Smooth muscle cell (in vitro differentiated cells): ENCODE measurements around the gene SZT2. TPM values are rescaled to one million over a fixed set of nuclear protein-coding genes. Genes with fewer than 3 reads are reported as not detected.

Experiments
- DNase-seq: peaks from one replicate; lab custom pipeline; 2025; ENCODE audit not compliant: unreplicated experiment; lab: John Stamatoyannopoulos, UW
- H2AFZ ChIP-seq: fragments of 200-600 bp; sonication (generic); 2 replicates; pipeline ENCODE4 v1.6.0; 2016; ENCODE audit warnings: antibody characterized with exemption, low read depth, mild to moderate bottlenecking
- H3F3A ChIP-seq: fragments of 200-600 bp; sonication (generic); 2 replicates; pipeline ENCODE4 v1.6.0; 2017; ENCODE audit warnings: antibody characterized with exemption, low read depth
- H3K27ac ChIP-seq: fragments of 200-600 bp; sonication (generic); 2 replicates; pipeline ENCODE4 v1.5.1; 2016; ENCODE audit warnings: low read depth, mild to moderate bottlenecking
- H3K27me3 ChIP-seq: fragments of 200-600 bp; sonication (generic); 2 replicates; pipeline ENCODE4 v1.6.1; 2016; ENCODE audit warnings: low read depth, mild to moderate bottlenecking
- H3K36me3 ChIP-seq: fragments of 200-600 bp; sonication (generic); 2 replicates; pipeline ENCODE4 v1.5.1; 2016; ENCODE audit warnings: low read depth
- H3K4me1 ChIP-seq: fragments of 200-600 bp; sonication (generic); 2 replicates; pipeline ENCODE4 v1.5.1; 2016; ENCODE audit warnings: low read depth
- H3K4me2 ChIP-seq: fragments of 200-600 bp; sonication (generic); 2 replicates; pipeline ENCODE4 v1.6.0; 2016; ENCODE audit warnings: mild to moderate bottlenecking
- H3K4me3 ChIP-seq: fragments of 200-600 bp; sonication (generic); 2 replicates; pipeline ENCODE4 v1.5.1; 2016; ENCODE audit warnings: mild to moderate bottlenecking
- H3K79me2 ChIP-seq: fragments of 200-600 bp; sonication (generic); 2 replicates; pipeline ENCODE4 v1.6.0; 2016; ENCODE audit warnings: low read depth, mild to moderate bottlenecking
- H3K9ac ChIP-seq: fragments of 200-600 bp; sonication (generic); 2 replicates; pipeline ENCODE4 v1.6.0; 2016; ENCODE audit warnings: low read depth
- H3K9me3 ChIP-seq: fragments of 200-600 bp; sonication (generic); replicated peaks from 2 replicates; pipeline ENCODE4 v1.5.1; 2016; ENCODE audit warnings: low read depth
- H4K20me1 ChIP-seq: fragments of 200-600 bp; sonication (generic); 2 replicates; pipeline ENCODE4 v1.6.0; 2016; ENCODE audit warnings: low read depth
- CTCF ChIP-seq: fragments of 200-600 bp; sonication (generic); IDR thresholded peaks from 2 replicates; pipeline ENCODE4 v1.5.1; 2017; ENCODE audit warnings: borderline replicate concordance, mild to moderate bottlenecking, antibody characterized with exemption; ENCODE audit not compliant: insufficient read depth, poor library complexity, severe bottlenecking
- WGBS: methylation state at CpG from one replicate; pipeline ENCODE4 v1.1.7; 2016; ENCODE audit warnings: low lambda C conversion rate; 5-methylcytosine and 5-hydroxymethylcytosine counted together
- polyA plus RNA-seq: library from polyadenylated mRNA; unstranded; fragments of >200 nt; fragmentation: Nextera tagmentation; extraction: Ambion mirVana; gene quantifications from 2 replicates; pipeline ENCODE4 v1.2.1, GENCODE V29; 2016
- total RNA-seq: library from RNA; depleted of rRNA; stranded (reverse); fragments of >200 nt; gene quantifications from 2 replicates; pipeline ENCODE4 v1.2.3, GENCODE V29; 2014

Gene SZT2
- total RNA-seq (12.3 and 20.8 TPM in 2 replicates), polyA plus RNA-seq (9.0 and 13.6 TPM in 2 replicates)

GRCh38 chr1:43389326-43390313 lies at the start of gene SZT2, which contains the start of gene MED8:
Gene SZT2, plus strand, starts transcription at chr1:43389899. Its CDS starts 70 bp downstream, at chr1:43389969.
Gene MED8, minus strand, starts transcription at chr1:43389800. Its CDS starts 36 bp downstream, at chr1:43389764.
- Histone ChIP-seq H2AFZ (peak within 1 kb of the TSS; percentile 76), H3K4me2 (peak within 1 kb of the TSS; percentile 91), H3F3A (no peaks in the 10 kb centered on the region), H3K36me3 (peaks cover 5% of the 10 kb centered on the region), H3K27ac (peak within 1 kb of the TSS; percentile 64), H3K9ac (peak within 1 kb of the TSS; percentile 83), H3K4me3 (peak within 1 kb of the TSS; percentile 74), H3K79me2 (peaks cover 66% of the 10 kb centered on the region), H3K27me3 (no peaks in the 10 kb centered on the region), H3K9me3 (no peaks in the 10 kb centered on the region), H4K20me1 (peaks cover 27% of the 10 kb centered on the region), H3K4me1 (peaks cover 16% of the 10 kb centered on the region)
- WGBS = 2% methylated on average over 59 of the region's 65 CpGs
- no peak for TF ChIP-seq CTCF
- DNase-seq = peak; percentile 52

- no peak overlapping the region for H3K27ac ChIP-seq
- no peak for DNase-seq
- H3F3A ChIP-seq = no peaks in the 10 kb centered on the region
- H3K79me2 ChIP-seq = no peaks in the 10 kb centered on the region
- H2AFZ ChIP-seq = no peak overlapping the region
- H4K20me1 ChIP-seq = no peaks in the 10 kb centered on the region
- no peak overlapping the region for H3K4me2 ChIP-seq
- H3K36me3 ChIP-seq = no peaks in the 10 kb centered on the region
- 65% methylated on average over 1 of the region's 1 CpG for WGBS
- TF ChIP-seq CTCF = no peak
- no peak overlapping the region for H3K9ac ChIP-seq
- H3K4me3 ChIP-seq = no peak overlapping the region
- no peaks in the 10 kb centered on the region for H3K9me3 ChIP-seq
- H3K27me3 ChIP-seq = no peaks in the 10 kb centered on the region
- no peaks in the 10 kb centered on the region for H3K4me1 ChIP-seq
Measured at GRCh38 chr1:43340559-43340958, 49.1 kb upstream of the SZT2 start.

DNA sequence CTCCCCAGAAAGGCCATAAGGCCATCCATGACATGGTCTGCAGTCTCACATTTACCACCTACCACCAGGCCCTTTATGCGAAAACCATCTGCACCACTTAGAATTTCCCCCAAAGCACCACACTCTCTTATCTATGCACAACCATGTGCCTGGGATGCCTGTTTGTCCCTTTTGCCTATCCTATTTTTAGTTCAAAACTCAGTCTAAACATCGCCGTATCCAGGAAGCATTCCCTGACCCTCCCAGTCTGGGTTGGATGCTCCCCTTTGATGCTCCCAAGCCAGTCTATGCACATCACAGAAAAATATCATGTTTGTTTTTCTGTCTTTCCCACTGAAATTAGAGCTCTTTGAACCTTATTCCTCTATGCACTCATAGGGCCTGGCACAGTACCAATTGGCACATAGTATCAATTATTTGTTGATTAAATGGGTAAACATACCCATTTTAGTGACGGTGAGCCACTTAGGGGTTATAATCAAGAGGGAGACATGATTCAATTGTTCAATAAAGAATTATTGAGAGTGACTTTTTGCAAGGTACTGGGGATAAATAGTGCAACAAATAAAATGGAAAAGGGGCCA lies 45.3 kb upstream of the SZT2 start:
- no peaks in the 10 kb centered on the region for H3K27me3 ChIP-seq
- peaks cover 5% of the 10 kb centered on the region for H3F3A ChIP-seq
- H3K27ac ChIP-seq = peak overlapping the region; percentile 11
- TF ChIP-seq CTCF = no peak
- WGBS = 53% methylated on average over 4 of the region's 4 CpGs
- no peak overlapping the region for H2AFZ ChIP-seq
- no peak for DNase-seq
- no peaks in the 10 kb centered on the region for H4K20me1 ChIP-seq
- no peak overlapping the region for H3K4me2 ChIP-seq
- no peaks in the 10 kb centered on the region for H3K9me3 ChIP-seq
- no peaks in the 10 kb centered on the region for H3K79me2 ChIP-seq
- H3K4me1 ChIP-seq = peaks cover 7% of the 10 kb centered on the region
- no peak overlapping the region for H3K4me3 ChIP-seq
- no peak overlapping the region for H3K9ac ChIP-seq
- no peaks in the 10 kb centered on the region for H3K36me3 ChIP-seq
